Thoracic aorta (tissue), 2 donors: ENCODE results near the gene FGF23. TPM values are rescaled to one million over a fixed set of nuclear protein-coding genes. Genes with fewer than 3 reads are reported as not detected.

ENCODE experiments used
- ATAC-seq: fragments of 150-250 bp; one replicate; pipeline ENCODE4 v1.8.0; 2017; ENCODE audit warnings: low read depth; ENCODE audit not compliant: insufficient number of reproducible peaks, low FRiP score
- DNase-seq: peaks from one replicate; pipeline ENCODE4 v3.0.0-alpha.2; 2020; ENCODE audit warnings: low spot score
- H3K27ac ChIP-seq, 2 donors: fragments of 200-600 bp; sonication (generic); 1 replicate in 1 of 2; 2 replicates in 1 of 2; pipeline ENCODE4 v1.5.1; 2016; ENCODE audit warnings: mild to moderate bottlenecking in 2 of 2, moderate library complexity in 2 of 2
- H3K27me3 ChIP-seq: fragments of 200-600 bp; sonication (generic); replicated peaks from 2 replicates; pipeline ENCODE4 v1.6.0; 2016; ENCODE audit warnings: mild to moderate bottlenecking; ENCODE audit not compliant: insufficient read depth
- H3K36me3 ChIP-seq: fragments of 200-600 bp; sonication (generic); one replicate; pipeline ENCODE4 v1.5.1; 2016
- H3K4me1 ChIP-seq, 2 donors: fragments of 200-600 bp; sonication (generic); 1 replicate in 1 of 2; 2 replicates in 1 of 2; pipeline versions ENCODE4 v1.5.1 to v1.6.0; 2016; ENCODE audit warnings: low read depth in 2 of 2, mild to moderate bottlenecking in 1 of 2; ENCODE audit not compliant: control insufficient read depth in 1 of 2
- H3K4me3 ChIP-seq: fragments of 200-600 bp; sonication (generic); 2 replicates; pipeline ENCODE4 v1.5.1; 2016; ENCODE audit warnings: mild to moderate bottlenecking
- H3K9me3 ChIP-seq: fragments of 200-600 bp; sonication (generic); 2 replicates; pipeline ENCODE4 v1.5.1; 2016
- total RNA-seq, 2 donors: library from RNA; depleted of rRNA; stranded (reverse); fragments of >200 nt; gene quantifications; one replicate each; pipeline versions ENCODE4 v1.1.0 to v1.2.3, GENCODE V29; 2016
- TF ChIP-seq, protein P1 (sequence below): fragments of 200-600 bp; sonication (generic); IDR thresholded peaks from one replicate; pipeline ENCODE4 v1.5.1; 2019; ENCODE audit warnings: antibody characterized with exemption

The FGF23 gene
- total RNA-seq, 2 donors from 2014 or later = not detected

DNA sequence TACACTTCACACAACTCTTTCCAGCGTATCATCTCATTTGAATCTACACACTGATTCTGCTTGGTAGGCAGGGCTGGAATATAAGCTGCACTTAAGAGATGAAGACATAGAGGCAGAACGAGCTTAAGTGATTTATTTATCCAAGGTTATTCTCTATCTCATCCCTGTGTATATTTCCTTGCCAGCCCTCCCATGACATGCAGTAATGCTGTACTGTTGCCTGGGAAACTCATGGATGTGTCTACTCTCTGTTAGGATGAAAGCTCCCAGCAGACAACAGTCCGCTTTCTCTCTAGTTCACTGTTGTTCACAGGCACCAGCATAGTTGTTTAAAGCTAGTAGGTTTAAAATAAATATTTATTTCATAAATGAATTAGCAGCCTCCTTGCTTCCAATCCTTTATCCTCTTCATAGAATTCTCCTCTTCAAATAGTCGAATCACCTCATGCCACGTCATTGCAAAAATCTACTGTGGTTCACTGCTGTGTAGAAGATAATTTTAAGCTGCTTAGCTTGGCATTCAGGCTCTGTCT, 40.7 kb upstream of the FGF23 start:
- Histone ChIP-seq H3K36me3 (no peaks in the 10 kb centered on the region), H3K4me3 (no peak overlapping the region), H3K4me1 (no peaks in the 10 kb centered on the region), H3K9me3 (no peaks in the 10 kb centered on the region), H3K27ac (no peak overlapping the region), H3K27me3 (no peaks in the 10 kb centered on the region)
- TF ChIP-seq, protein P1, sequence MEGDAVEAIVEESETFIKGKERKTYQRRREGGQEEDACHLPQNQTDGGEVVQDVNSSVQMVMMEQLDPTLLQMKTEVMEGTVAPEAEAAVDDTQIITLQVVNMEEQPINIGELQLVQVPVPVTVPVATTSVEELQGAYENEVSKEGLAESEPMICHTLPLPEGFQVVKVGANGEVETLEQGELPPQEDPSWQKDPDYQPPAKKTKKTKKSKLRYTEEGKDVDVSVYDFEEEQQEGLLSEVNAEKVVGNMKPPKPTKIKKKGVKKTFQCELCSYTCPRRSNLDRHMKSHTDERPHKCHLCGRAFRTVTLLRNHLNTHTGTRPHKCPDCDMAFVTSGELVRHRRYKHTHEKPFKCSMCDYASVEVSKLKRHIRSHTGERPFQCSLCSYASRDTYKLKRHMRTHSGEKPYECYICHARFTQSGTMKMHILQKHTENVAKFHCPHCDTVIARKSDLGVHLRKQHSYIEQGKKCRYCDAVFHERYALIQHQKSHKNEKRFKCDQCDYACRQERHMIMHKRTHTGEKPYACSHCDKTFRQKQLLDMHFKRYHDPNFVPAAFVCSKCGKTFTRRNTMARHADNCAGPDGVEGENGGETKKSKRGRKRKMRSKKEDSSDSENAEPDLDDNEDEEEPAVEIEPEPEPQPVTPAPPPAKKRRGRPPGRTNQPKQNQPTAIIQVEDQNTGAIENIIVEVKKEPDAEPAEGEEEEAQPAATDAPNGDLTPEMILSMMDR = no peak
- DNase-seq = no peak
- ATAC-seq = no peak

DNA sequence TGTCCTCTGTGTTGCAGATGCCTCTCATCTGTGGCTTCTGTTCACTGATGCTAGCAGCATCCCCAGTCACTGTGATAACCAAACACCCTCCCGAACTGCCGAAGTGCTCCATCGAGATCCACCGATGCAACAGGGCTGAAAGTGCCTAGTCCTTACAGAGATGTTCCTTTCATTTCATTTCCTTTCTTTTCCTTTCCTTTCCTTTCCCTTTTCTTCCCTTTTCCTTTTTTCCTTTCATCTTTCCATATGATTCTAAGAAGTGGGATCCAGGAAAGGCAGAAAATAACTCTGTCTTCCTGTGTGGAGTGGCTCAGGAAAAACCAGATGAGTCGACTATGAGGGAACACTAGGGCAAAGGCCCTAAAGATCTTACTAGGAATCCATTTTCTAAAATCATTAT, 39.4 kb upstream of the FGF23 start:
- Histone ChIP-seq H3K4me3 (no peak overlapping the region), H3K36me3 (no peaks in the 10 kb centered on the region), H3K9me3 (no peaks in the 10 kb centered on the region), H3K27ac (no peak overlapping the region), H3K4me1 (no peaks in the 10 kb centered on the region), H3K27me3 (no peaks in the 10 kb centered on the region)
- DNase-seq = no peak
- ATAC-seq = no peak
- TF ChIP-seq, protein P1 = no peak

DNA sequence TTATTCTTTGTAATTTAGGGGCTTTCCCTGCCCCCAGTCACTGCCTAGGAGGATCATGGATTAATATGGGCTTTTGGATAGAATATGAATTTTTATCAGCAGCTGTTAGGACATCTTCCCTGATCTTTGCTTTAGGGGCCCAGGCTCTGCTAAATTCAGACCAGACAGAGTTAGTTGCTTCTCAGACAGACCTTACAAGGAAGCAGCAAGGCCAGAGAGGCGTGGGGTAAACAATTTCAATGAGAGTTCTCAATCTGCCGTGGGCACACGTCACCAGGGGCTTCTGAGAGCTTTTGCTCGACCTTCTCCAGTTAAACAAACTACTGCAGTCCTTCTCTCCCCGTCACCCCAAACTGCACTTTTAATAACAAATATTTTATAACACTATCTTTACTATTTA, 38.4 kb upstream of the FGF23 start:
- Histone ChIP-seq H3K36me3 (no peaks in the 10 kb centered on the region), H3K27ac (no peak overlapping the region), H3K4me1 (no peaks in the 10 kb centered on the region), H3K9me3 (no peaks in the 10 kb centered on the region), H3K27me3 (no peaks in the 10 kb centered on the region), H3K4me3 (no peak overlapping the region)
- DNase-seq (no peak), ATAC-seq (no peak)
- TF ChIP-seq, protein P1 = no peak

DNA sequence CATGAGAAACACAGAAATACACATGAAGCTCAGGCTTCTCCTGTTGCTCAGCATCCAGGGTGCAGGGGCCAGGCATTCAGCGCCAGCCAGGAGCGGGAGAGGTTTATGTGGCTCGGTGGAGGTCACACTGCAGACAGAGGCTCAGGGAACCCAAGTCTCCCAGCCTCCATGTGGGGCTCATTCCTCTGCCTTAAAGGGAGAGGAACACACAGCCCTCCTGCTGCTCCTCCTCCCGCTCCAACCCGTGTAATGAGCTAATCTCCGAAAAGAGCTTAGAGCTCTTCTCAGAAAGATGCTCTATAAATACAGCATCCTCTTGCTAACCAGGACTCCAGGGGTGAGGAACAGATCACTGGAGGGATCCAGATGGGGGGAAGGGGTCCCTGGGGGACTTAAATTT, 37.9 kb upstream of the FGF23 start:
- TF ChIP-seq, protein P1 = no peak
- ATAC-seq (no peak), DNase-seq (no peak)

DNA sequence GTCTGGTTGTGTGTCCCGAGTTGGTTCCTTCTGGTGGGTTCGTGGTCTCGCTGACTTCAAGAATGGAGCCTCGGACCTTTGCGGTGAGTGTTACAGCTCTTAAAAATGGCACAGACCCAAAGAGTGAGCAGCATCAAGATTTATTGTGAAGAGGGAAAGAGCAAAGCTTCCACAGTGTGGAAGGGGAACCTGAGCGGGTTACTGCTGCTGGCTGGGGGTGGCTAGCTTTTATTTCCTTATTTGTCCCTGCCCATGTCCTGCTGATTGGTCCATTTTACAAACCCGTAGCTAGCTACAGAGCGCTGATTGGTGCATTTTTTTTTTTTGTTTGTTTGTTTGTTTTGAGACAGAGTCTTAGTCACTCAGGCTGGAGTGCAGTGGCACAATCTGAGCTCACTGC, 36.8 kb upstream of the FGF23 start:
- Histone ChIP-seq H3K27me3 (no peaks in the 10 kb centered on the region), H3K4me1 (no peaks in the 10 kb centered on the region), H3K27ac (no peak overlapping the region), H3K4me3 (no peak overlapping the region), H3K36me3 (no peaks in the 10 kb centered on the region), H3K9me3 (no peaks in the 10 kb centered on the region)
- ATAC-seq (no peak), DNase-seq (no peak)
- TF ChIP-seq, protein P1 = no peak

More for the DNA sequence above, 37.9 kb upstream of the FGF23 start:
- Histone ChIP-seq H3K27me3 (no peaks in the 10 kb centered on the region), H3K36me3 (no peaks in the 10 kb centered on the region), H3K9me3 (no peaks in the 10 kb centered on the region), H3K4me3 (no peak overlapping the region), H3K4me1 (no peaks in the 10 kb centered on the region), H3K27ac (no peak overlapping the region)
